Stimulated activated CD8-positive, alpha-beta memory T cell treated with anti-CD3 and anti-CD28 coated beads, Interleukin-7, amount 100 ng/mL, for 48 hours (primary cell): Measurements from ENCODE around the gene POMGNT2.

Experiments
- DNase-seq, 2 donors: peaks; one replicate each; pipeline ENCODE4 v3.0.0-alpha.2; 2020; ENCODE audit warnings: low read depth in 1 of 2; ENCODE audit errors: extremely low read depth in 1 of 2

Gene POMGNT2

GRCh38 chr3:43104039-43104438 is 1.8 kb downstream of the POMGNT2 start:
- DNase-seq = no peak

- DNase-seq = no peak
These were observed 3.0 kb downstream of the POMGNT2 start for GRCh38 chr3:43102773-43103480.

- no peak for DNase-seq
These were observed 7.1 kb downstream of the POMGNT2 start for GRCh38 chr3:43098761-43099160.

- no peak for DNase-seq
These were observed 8.3 kb downstream of the POMGNT2 start for GRCh38 chr3:43097400-43098080.

- DNase-seq = no peak
These were observed 9.1 kb downstream of the POMGNT2 start for GRCh38 chr3:43096761-43097160.

GRCh38 chr3:43095370-43095769 is 10.5 kb downstream of the POMGNT2 start:
- DNase-seq = no peak

- no peak for DNase-seq
These were observed 11.0 kb downstream of the POMGNT2 start for GRCh38 chr3:43094851-43095250.

- no peak for DNase-seq
These were observed 11.5 kb downstream of the POMGNT2 start for GRCh38 chr3:43094381-43094780.

GRCh38 chr3:43093974-43094373 is 11.9 kb downstream of the POMGNT2 start:
- no peak for DNase-seq

GRCh38 chr3:43093006-43093405 is 12.9 kb downstream of the POMGNT2 start:
- no peak for DNase-seq

- DNase-seq = no peak
These were observed 14.4 kb downstream of the POMGNT2 start for GRCh38 chr3:43091481-43091880.

GRCh38 chr3:43090238-43090637 is 15.6 kb downstream of the POMGNT2 start:
- no peak for DNase-seq

- DNase-seq = no peak
These were observed 16.8 kb downstream of the POMGNT2 start for GRCh38 chr3:43089081-43089480.

- DNase-seq = no peak
These were observed 18.6 kb downstream of the POMGNT2 start for GRCh38 chr3:43087249-43087776.

GRCh38 chr3:43086460-43087165 is 19.3 kb downstream of the POMGNT2 start:
- no peak for DNase-seq

GRCh38 chr3:43082457-43082856 is 23.4 kb downstream of the POMGNT2 start:
- DNase-seq = no peak

GRCh38 chr3:43081796-43082195 is 24.1 kb downstream of the POMGNT2 start:
- DNase-seq = no peak

- DNase-seq = no peak
These were observed 24.9 kb downstream of the POMGNT2 start for GRCh38 chr3:43080726-43081568.

- no peak for DNase-seq
These were observed 26.1 kb downstream of the POMGNT2 start for GRCh38 chr3:43079536-43080332.

GRCh38 chr3:43077707-43078106 is 28.2 kb downstream of the POMGNT2 start:
- DNase-seq = no peak
